ENCODE measurements around the gene ENTPD7. TPM values are rescaled to one million over a fixed set of nuclear protein-coding genes. Genes with fewer than 3 reads are reported as not detected.

The ENTPD7 gene
- total and polyA plus RNA-seq, 10 of the 15 experiments (the other 5 are each of a cell fraction or from before 2014, with no cell fraction given) = 0.73 to 6.7 (median 5.2) TPM

- no peak for TF ChIP-seq ZBTB4 (CRISPR knock-in tag; IDR thresholded peaks at IDR 0.05)
- no peak for TF ChIP-seq PAX5 (IDR thresholded peaks at IDR 0.05; ENCODE audit: borderline replicate concordance, low read depth, low read length)
- peak; percentile 75; the same call in 1 of the 2 replicates for TF ChIP-seq BCL11A (IDR thresholded peaks at IDR 0.05; ENCODE audit: low read depth, low read length)
- no peak for TF ChIP-seq EZH2 (IDR thresholded peaks at IDR 0.05; ENCODE audit: borderline replicate concordance, control insufficient read depth, low read depth, low read length)
- no peak for TF ChIP-seq STAT3 (IDR thresholded peaks at IDR 0.05; ENCODE audit: low read depth, low read length)
- peak; percentile 81 for TF ChIP-seq CREM (IDR thresholded peaks at IDR 0.05; ENCODE audit: low read depth)
- no peak for TF ChIP-seq HDAC6 (IDR thresholded peaks at IDR 0.05; ENCODE audit: unreplicated experiment)
- TF ChIP-seq ZSCAN29 (IDR thresholded peaks at IDR 0.05) = no peak
- 0 out of 2 replicates have a peak, but pooled peaks have one; percentile 13 for TF ChIP-seq RAD21 (IDR thresholded peaks at IDR 0.05; ENCODE audit: insufficient read depth, low read depth, low read length)
- TF ChIP-seq KDM1A (IDR thresholded peaks at IDR 0.05; ENCODE audit: borderline replicate concordance) = no peak
- peak; percentile 59; the same call in 1 of the 2 replicates for TF ChIP-seq GABPA (IDR thresholded peaks at IDR 0.05; ENCODE audit: low read depth)
- TF ChIP-seq EP300 (IDR thresholded peaks at IDR 0.05; ENCODE audit: borderline replicate concordance in 1 of 2, control insufficient read depth in 1 of 2, low read depth in 2 of 2, low read length in 2 of 2) = peak; percentile 41 to 43; a peak in 2 of 4 replicates
- TF ChIP-seq POU2F2 (IDR thresholded peaks at IDR 0.05; ENCODE audit: borderline replicate concordance, low read depth, low read length) = no peak
- peak; percentile 73 for TF ChIP-seq PBX3 (IDR thresholded peaks at IDR 0.05; ENCODE audit: insufficient replicate concordance, low read depth, low read length)
- TF ChIP-seq HCFC1 (IDR thresholded peaks at IDR 0.05; ENCODE audit: low read length) = no peak
- TF ChIP-seq NFIC (IDR thresholded peaks at IDR 0.05; ENCODE audit: low read depth, low read length) = peak; percentile 92
- TF ChIP-seq SREBF1 (IDR thresholded peaks at IDR 0.05; ENCODE audit: low read length) = no peak
- TF ChIP-seq CREB1 (IDR thresholded peaks at IDR 0.05; ENCODE audit: low read depth) = peak; percentile 41; the same call in 1 of the 2 replicates
- no peak for TF ChIP-seq NR2C2 (IDR thresholded peaks at IDR 0.05; ENCODE audit: borderline replicate concordance, control insufficient read depth, insufficient read length, low read depth)
- peak in 1 of 2 experiments; percentile 49; a peak in 1 of 4 replicates for TF ChIP-seq ETV6 (conservative IDR thresholded peaks at IDR 0.05 in 1 of 2, IDR thresholded peaks at IDR 0.05 in 1 of 2; ENCODE audit: borderline replicate concordance in 1 of 2, low read depth in 1 of 2)
- TF ChIP-seq ASH2L (IDR thresholded peaks at IDR 0.05; ENCODE audit: borderline replicate concordance, low read depth) = no peak
- peak; percentile 64; the same call in 1 of the 2 replicates for TF ChIP-seq DPF2 (IDR thresholded peaks at IDR 0.05)
- TF ChIP-seq PKNOX1 (IDR thresholded peaks at IDR 0.05) = peak; percentile 93
- no peak for TF ChIP-seq SMARCA5 (IDR thresholded peaks at IDR 0.05)
- no peak for TF ChIP-seq SRF (IDR thresholded peaks at IDR 0.05; ENCODE audit: low read depth in 2 of 2, low read length in 2 of 2)
Observed at GRCh38 chr10:99709480-99710229, 50.3 kb downstream of the ENTPD7 start (continued).
